Activated CD8-positive, alpha-beta memory T cell treated with anti-CD3 and anti-CD28 coated beads, Interleukin-2, amount 50 U/mL, for 1 hour (primary cell): ENCODE measurements around the gene NNAT.

Experiments used
- DNase-seq: peaks from one replicate; pipeline ENCODE4 v3.0.0-alpha.2; 2020; ENCODE audit errors: extremely low read depth

Gene NNAT

GRCh38 chr20:37566590-37567330 lies 45.7 kb downstream of the NNAT start:
- DNase-seq, result no peak

GRCh38 chr20:37567331-37567665 lies 46.2 kb downstream of the NNAT start:
- DNase-seq, result no peak

- no peak for DNase-seq
These were observed 46.9 kb downstream of the NNAT start for GRCh38 chr20:37567671-37568588.

GRCh38 chr20:37570419-37570818 lies 49.4 kb downstream of the NNAT start:
- DNase-seq, result no peak

- DNase-seq, result no peak
These were observed 50.0 kb downstream of the NNAT start for GRCh38 chr20:37571033-37571432.
